Hindlimb muscle (tissue), 1 donor: ENCODE measurements around the gene TMEM30B. TPM values are rescaled to one million over a fixed set of nuclear protein-coding genes. Genes with fewer than 3 reads are reported as not detected.
"Not testable (repeated sequence)": the region's sequence is repeated elsewhere in the genome, so short reads cannot be mapped to it uniquely, and the experiment has no call there.

Experiments
- DNase-seq: peaks from one replicate; pipeline ENCODE4 v3.0.0-alpha.2; 2013
- polyA plus RNA-seq: library from polyadenylated mRNA; unstranded; fragments of 120-200 nt; gene quantifications from one replicate; pipeline ENCODE4 v1.2.1, GENCODE V29; 2013; ENCODE audit not compliant: insufficient read length

The TMEM30B gene
- polyA plus RNA-seq, 1 donor: 1.1 TPM

- no peak for DNase-seq
Measured at GRCh38 chr14:61264651-61265050, 16.5 kb downstream of the TMEM30B start.

DNA sequence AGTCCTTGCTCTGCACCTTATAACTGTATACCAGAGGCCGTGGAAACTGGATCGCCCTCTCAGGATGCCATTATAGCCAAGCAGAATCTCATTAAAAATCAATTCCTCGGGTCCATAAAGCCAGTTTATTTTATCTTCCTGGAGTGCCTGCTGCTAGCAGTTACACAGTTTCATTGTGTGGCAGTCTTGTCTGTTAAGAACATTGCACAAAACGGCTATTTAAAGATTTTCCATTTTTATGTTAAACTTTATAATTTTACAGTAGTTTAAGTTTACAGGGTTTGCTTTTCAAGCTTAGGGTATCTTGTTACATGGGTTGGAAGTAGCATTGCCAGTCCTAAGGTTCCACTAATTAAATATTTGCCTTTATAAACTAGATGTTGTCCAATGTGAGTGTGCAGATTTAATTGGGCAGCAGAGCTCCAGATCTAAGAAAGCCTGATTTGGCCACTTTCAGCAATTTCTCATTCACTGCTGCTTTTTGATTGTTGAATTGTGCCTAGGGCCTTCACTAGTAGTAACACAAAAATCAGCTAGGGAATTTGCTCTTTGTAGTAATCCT is 17.0 kb downstream of the TMEM30B start:
- no peak for DNase-seq

DNA sequence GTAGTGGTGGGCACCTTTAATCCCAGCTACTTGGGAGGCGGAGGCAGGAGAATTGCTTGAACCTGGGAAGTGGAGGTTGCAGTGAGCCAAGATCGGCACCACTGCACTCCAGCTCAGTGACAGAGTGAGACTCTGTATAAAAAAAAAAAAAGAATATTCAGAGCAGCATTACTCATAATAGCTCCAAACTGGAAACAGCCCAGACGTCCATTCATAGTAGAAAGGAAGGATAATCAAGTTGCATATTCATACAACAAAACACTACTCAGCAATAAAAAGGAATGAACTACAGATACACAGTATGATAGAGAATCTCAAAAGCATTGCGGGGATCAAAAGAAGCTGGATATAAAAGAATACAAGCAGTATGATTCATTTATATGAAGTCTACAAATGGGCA is 19.1 kb downstream of the TMEM30B start:
- DNase-seq: no peak

DNA sequence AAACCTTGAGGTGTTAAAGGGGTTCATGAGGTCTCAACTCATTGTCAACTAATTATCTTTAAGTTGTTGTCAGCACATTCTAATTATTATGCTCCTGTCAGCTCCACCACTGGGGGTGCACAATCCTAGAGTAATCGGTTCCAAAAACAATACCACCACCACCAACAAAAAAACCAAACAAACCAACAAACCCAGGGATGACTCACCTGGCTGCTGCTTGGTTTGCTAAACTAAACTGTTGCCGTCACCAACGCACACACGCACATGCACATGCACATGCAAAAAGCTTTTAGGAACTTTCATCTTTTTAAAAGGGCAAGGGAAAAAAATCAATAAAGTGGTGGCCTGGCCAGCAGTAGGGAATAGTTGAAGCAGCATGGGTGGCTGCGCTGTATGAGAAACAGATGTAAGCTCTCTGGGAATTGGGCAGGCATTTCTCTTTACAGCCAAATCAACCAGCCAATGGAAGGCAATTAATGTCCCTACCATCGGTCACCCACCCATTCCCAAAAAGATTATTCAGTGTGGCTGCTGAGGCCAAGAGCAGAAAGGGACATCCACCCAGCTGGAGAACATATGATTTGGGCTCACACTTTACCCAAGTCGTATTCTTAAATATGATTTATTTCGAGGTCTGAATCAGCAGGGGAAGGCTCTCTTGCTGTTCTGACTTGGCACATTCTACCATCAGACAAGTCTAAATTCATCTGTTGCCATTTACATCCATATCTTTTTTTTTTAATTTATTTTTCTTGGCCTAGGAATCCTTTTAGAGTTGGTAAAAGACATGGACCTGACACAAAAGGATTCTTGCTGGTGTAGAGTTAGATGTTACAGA is 20.0 kb downstream of the TMEM30B start:
- no peak for DNase-seq

- no peak for DNase-seq
Measured at GRCh38 chr14:61258985-61259384, 22.2 kb downstream of the TMEM30B start.

DNA sequence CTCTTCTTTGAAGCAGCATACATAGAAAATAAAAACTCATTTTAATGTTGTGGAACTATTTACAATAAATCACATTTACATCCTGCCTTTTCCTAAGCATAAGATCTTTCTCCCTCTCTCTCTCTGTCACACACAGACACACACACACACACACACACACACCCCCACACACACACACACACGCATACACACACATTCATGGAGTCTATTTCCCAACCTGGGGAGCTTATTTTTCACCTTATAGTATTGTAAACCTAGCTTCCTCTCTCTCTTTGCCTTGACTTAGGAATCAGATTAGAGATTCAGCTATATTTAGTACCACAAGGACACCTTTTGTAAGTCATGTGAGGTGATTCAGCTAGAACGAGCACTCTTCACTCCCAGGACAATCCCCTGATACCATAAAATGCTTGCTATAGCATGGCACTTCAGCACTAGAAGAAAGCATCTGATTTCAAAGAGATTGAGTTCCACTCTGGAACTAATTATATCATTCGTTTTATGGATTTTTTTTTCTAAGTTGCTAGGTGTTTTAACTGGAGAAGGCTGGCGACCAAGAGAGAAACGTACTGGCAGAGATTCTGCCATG is 23.6 kb downstream of the TMEM30B start:
- DNase-seq: no peak

DNA sequence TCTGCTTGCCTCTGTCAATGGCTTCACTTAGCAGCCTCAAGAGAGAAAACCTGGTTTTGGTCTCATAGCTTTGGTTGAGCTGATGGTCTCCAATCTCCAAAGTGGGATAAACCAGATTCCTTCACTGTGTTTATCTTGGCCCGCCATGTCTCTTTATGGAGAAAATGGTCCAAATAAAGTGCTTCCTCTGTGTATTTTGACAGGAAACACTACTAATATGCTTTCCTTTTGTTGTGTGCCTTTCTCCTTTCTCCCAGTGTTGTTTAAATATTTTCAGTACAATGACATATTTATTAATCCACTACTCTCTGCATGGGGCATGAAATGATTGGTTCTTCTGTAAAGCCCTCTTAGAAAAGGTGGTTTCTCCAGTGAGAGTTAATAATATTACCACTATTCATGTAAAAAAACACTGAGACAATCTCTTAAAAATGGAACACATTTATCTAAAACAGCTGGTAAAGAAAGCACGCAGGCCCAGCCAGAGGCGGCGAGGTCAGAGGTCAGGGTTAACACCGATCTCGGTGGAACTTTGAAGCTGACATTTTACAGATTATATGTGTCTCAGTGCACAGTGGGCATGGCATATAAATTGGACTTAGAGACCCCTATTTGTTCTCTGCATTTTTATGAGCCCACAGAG is 24.2 kb downstream of the TMEM30B start:
- no peak for DNase-seq

- DNase-seq: no peak
Measured at GRCh38 chr14:61255968-61256367, 25.2 kb downstream of the TMEM30B start.

DNA sequence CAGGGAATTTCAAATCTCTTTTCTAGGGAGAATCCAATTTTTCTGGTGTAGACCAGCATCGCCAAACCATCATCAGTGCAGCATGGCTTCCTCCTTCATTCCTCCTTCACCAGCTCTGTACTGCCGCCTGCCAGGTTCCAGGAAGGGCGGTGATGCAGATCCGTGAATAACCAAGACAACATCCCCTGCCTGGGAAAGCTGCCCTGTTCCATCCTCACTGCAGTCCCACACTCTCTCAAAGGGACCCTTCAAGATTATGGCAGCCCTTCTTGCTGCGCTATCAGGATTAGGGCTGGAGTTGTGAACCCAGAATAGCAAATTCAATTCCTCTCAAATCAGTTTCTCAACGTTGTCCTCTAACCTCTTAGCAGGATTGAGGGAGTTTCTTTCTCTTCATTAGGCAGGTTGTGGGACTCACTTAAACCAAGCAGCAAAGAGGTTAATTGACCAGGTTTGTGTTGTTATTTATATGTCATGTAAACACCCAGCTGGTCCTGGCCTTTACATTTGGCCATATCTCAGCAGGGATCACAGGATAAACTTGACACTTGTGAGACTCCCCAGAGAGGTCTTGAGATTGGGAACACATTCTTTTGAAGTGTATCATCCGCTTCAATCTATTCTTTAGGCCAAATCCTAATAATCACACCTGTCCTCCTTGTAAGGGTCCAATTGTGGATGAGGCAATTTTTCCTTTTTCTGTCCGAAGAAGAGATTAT is 26.2 kb downstream of the TMEM30B start:
- DNase-seq: no peak

- no peak for DNase-seq
Measured at GRCh38 chr14:61253064-61253738, 27.9 kb downstream of the TMEM30B start.

DNA sequence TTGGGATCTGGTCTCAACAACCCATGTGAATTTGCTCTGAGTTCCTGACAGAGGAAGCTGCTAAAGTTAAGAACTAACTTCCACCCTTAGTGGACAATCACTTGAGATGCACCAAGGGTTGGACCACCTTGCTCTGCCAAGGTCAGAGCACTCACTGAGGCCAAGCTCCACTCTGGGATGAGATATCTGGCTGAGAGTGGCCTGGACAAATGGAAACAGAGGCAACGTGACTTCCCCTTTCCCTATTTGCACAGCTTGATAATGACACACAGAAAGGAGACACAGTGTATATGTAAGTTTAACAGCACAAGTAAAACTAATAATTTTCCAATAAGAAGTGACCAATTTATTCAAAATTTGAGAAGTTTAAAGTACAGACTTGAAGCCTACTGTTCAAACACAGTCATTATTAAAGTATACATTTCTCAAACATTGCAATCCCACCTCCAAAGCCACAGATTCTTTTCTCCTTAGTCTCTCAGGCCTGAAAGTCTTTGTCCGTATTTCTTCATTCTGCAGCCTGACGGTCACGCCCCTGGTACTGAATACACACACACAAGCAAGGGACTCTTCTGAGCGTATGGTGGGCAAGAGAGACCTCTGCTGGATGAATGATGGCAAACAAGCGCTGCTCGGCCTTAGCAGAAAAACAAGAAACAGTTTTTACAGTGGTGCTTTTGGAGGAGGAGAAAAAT is 28.6 kb downstream of the TMEM30B start:
- peak; percentile 88 for DNase-seq

DNA sequence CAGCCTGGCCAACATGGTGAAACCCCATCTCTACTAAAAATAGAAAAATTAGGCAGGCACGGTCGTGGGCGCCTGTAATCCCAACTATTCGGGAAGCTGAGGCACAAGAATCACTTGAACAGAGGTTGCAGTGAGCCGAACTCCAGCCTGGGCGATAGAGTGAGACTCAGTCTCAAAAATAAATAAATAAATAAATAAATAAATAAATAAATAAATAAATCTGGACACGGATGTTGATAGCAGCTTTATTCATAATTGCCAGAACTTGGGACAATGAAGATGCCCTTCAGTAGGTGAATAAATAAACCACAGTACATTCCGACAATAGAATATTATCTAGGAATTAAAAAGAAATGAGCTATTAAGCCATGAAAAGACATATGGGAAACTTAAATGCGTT is 31.1 kb downstream of the TMEM30B start:
- no peak for DNase-seq

DNA sequence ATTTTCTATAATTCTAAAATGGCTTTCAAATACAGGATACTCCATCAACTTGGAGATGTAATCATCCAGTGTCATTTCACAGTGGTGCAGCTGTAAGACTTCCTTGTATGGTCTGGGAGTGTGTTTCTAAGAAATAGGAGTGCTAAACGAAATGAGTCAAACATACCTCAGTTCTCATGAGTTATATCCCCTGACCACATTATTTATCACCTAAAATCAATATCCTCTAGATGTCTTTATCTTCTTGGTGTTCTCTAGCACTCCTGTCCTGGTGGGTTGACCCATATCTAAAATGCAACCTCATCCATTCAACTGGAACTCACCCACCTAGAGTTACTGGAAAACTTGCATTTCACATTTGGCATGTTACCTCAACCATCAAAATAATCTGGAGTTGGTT is 33.2 kb downstream of the TMEM30B start:
- DNase-seq: no peak

DNA sequence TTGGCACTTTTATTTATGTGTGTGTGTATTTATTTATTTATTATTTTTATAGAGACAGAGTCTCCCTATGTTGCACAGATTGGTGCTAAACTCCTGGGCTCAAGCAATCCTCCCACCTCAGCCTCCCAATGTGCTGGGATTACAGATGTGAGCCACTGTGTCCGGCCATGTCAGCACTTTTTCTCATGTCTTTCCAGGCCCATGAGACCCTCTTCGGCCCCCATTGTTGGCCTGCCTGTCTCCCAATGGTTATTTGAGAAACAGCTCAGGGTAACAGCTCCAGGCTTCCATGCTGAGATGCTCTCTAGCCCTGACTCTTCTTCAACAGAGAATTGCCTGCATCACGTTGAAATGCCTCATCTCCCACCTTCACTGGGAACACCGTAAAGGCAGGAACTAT is 34.4 kb downstream of the TMEM30B start:
- DNase-seq: no peak

- DNase-seq: no peak
Measured at GRCh38 chr14:61244009-61244408, 37.1 kb downstream of the TMEM30B start.

- no peak for DNase-seq
Measured at GRCh38 chr14:61240206-61240605, 40.9 kb downstream of the TMEM30B start.

DNA sequence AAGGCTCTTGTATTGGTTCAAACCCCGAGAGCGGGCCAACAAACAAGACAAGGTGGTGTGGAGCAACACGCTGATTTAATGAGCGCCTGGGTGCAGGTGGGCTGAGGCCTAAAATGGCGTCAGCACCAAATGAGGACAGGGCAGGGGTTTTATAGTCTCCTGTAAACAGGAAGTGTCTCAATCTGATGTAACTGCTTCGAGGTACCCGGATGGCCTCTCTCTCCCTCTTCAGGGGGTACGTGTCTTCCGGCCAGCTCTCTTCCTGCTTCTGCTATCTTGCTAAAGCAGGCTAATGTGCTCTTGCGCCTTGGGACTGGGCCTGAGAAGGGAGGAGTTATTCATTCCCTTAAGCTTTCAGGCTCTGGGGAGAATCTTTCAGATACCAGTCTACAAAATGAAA is 41.9 kb downstream of the TMEM30B start:
- DNase-seq: not testable (repeated sequence)

GRCh38 chr14:61238611-61239245 is 42.4 kb downstream of the TMEM30B start:
- DNase-seq: no peak

- DNase-seq: no peak
Measured at GRCh38 chr14:61234215-61234916, 46.8 kb downstream of the TMEM30B start.

- DNase-seq: no peak
Measured at GRCh38 chr14:61233436-61233956, 47.6 kb downstream of the TMEM30B start.
